Small intestine (tissue), 16 donors: ENCODE results near the gene KLK10. TPM values are rescaled to one million over a fixed set of nuclear protein-coding genes. Genes with fewer than 3 reads are reported as not detected.

Experiments
- DNase-seq, 2 donors: peaks; one replicate each; pipeline versions ENCODE4 v3.0.0 to v3.0.0-alpha.2; 2013
- FAIRE-seq: peaks from 2 replicates; lab custom pipeline; 2012; peaks lifted over from hg19 to GRCh38; lab: Jason Lieb, UNC
- H3K27ac ChIP-seq, 3 donors: one replicate each; pipeline ENCODE4 v1.5.1; 2013; ENCODE audit warnings: low read length in 2 of 3, mild to moderate bottlenecking in 2 of 3, control low read depth in 1 of 3, inconsistent platforms in 1 of 3, low read depth in 1 of 3, moderate library complexity in 1 of 3
- H3K27me3 ChIP-seq, 3 donors: one replicate each; pipeline ENCODE4 v1.6.1; 2013; ENCODE audit warnings: low read length in 3 of 3, inconsistent platforms in 1 of 3; ENCODE audit not compliant: control insufficient read depth in 3 of 3, insufficient read depth in 3 of 3
- H3K36me3 ChIP-seq, 3 donors: one replicate each; pipeline ENCODE4 v1.6.1; 2013; ENCODE audit warnings: low read length in 3 of 3, inconsistent platforms in 1 of 3, low read depth in 1 of 3, mild to moderate bottlenecking in 1 of 3, moderate library complexity in 1 of 3; ENCODE audit not compliant: control insufficient read depth in 3 of 3, insufficient read depth in 2 of 3
- H3K4me1 ChIP-seq, 3 donors: one replicate each; pipeline ENCODE4 v1.6.1; 2013; ENCODE audit warnings: low read length in 2 of 3, inconsistent platforms in 1 of 3, low read depth in 1 of 3, mild to moderate bottlenecking in 1 of 3, moderate library complexity in 1 of 3; ENCODE audit not compliant: control insufficient read depth in 3 of 3, insufficient read depth in 2 of 3
- H3K4me3 ChIP-seq, 3 donors: one replicate each; pipeline ENCODE4 v1.5.1; 2013; ENCODE audit warnings: low read length in 3 of 3, control low read depth in 1 of 3, inconsistent platforms in 1 of 3, low read depth in 1 of 3, mild to moderate bottlenecking in 1 of 3, moderate library complexity in 1 of 3
- H3K9me3 ChIP-seq, 2 donors: one replicate each; pipeline ENCODE4 v1.6.1; 2013; ENCODE audit warnings: low read depth in 1 of 2, low read length in 1 of 2; ENCODE audit not compliant: control insufficient read depth in 2 of 2, insufficient read depth in 1 of 2
- WGBS, 3 donors: extraction: QIAGEN DNeasy Blood & Tissue Kit; methylation state at CpG; one replicate each; pipeline ENCODE4 v1.1.7; 2013; 5-methylcytosine and 5-hydroxymethylcytosine counted together
- long read RNA-seq, 10 donors: transcript quantifications; one replicate each; lab custom pipeline, GENCODE V29; 2026
- polyA plus RNA-seq, 4 donors: library from polyadenylated mRNA; stranded (reverse) in 3 of 4; unstranded in 1 of 4; fragments of 200-250 nt in 3 of 4; fragments of 120-200 nt in 1 of 4; gene quantifications; one replicate each; pipeline versions ENCODE4 v1.2.1 to v1.2.3, GENCODE V29; 2013
- donor health status: healthy with polysubstance abuse.
- donor health status: control.
- donor health status: control.
- donor health status: Bipolar disorder and iron deficiency.
- donor health status: healthy.

KLK10 gene, protein sequence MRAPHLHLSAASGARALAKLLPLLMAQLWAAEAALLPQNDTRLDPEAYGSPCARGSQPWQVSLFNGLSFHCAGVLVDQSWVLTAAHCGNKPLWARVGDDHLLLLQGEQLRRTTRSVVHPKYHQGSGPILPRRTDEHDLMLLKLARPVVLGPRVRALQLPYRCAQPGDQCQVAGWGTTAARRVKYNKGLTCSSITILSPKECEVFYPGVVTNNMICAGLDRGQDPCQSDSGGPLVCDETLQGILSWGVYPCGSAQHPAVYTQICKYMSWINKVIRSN
- polyA plus RNA-seq: 1 to 10 TPM in 1 of 4 donors, under 1 TPM in 2, not detected in 1; 0.10 to 1.7 (median 0.81) TPM
- long read RNA-seq, donor 1: 0 reads
- long read RNA-seq, donor 2: 0 reads
- long read RNA-seq, donor 3: 0 reads
- long read RNA-seq, donor 4: 0 reads
- long read RNA-seq, donor 5: 0 reads
- long read RNA-seq, donor 6: 0 reads
- long read RNA-seq, donor 7: 0 reads
- long read RNA-seq, donor 8: 0 reads
- long read RNA-seq, donor 9: 0 reads
- long read RNA-seq, donor 10: 0 reads

DNA sequence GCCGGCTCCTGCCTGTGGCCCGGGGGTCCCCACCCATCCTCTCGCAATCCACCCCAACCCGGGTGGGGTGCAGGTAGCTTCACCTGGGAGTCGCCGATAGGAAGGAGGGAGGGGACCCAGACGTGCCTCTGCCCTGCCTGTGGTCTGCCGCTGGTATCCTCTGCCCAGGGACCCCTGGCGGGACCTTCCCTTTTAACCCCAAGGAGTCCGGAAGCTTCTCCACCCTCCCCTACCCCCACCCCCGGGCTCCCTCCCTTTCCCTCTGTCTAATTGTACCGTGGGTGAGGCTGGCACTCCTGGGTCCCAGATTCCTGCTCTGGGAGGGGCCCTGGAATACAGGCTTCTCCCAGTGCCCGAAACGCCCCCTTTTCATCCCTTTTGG is at the start of gene KLK10:
KLK10 (minus strand) TSS at position 166 of the 382 bp plus-strand sequence. CDS start 579 bp downstream, outside the sequence.
- FAIRE-seq: no peak
- Histone ChIP-seq H3K27ac (no peak within 1 kb of the TSS), H3K4me1 (no peaks in the 10 kb centered on the region), H3K36me3 (no peaks in the 10 kb centered on the region), H3K4me3 (no peak within 1 kb of the TSS), H3K9me3 (no peaks in the 10 kb centered on the region), H3K27me3 (peaks cover 9 to 47% (median 12%) of the 10 kb centered on the region in 3 donors)
- DNase-seq: no peak
- WGBS, 3 donors: 3 to 4% (median 4%) methylated on average over 13 to 14 of the region's 14 CpGs

DNA sequence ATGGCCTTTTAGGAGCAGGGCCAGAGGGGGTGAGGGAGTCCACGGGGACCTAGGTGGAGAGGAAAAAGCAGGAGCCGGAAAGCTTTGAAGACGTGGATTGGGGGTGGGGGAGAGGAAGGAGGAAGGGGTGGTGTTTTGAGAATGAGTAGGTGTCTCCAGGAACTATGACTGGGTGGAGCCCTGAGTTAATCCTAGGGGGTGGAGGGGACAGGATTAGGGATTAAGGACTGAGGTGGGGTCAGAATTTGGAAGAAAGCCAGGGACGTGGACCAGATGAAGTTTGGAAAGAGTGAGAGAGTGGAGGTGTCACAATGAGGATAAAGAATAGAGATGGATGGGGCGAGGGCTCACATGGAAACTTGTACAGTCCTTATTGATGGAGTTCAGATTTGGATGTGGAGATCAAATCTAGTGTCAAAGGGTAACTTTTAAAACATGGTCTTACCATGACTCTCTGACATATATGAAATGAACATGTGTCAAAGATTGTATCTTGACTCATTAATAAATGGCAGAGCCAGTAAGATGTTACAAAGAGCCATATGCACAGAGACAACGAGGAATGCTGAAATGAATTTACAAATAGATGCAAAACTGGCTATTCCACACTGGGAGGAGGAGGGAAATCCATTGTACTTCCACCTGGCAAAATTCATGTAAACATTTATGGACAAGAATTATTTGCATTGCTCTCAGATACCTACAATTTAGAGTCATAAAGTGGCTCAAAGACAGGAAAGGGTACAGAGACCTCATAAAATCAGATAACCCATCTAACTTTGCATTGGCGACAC is 47.1 kb upstream of the KLK10 start:
- H3K27ac ChIP-seq: no peak overlapping the region
- no peaks in the 10 kb centered on the region for H3K36me3 ChIP-seq
- DNase-seq (no peak), FAIRE-seq (no peak)
- no peaks in the 10 kb centered on the region for H3K4me1 ChIP-seq
- H3K27me3 ChIP-seq: peaks cover 0 to 12% (median 11%) of the 10 kb centered on the region in 3 donors
- no peak overlapping the region for H3K4me3 ChIP-seq
- H3K9me3 ChIP-seq: no peaks in the 10 kb centered on the region
- WGBS, 3 donors: 63 to 68% (median 66%) methylated on average over 7 of the region's 7 CpGs

DNA sequence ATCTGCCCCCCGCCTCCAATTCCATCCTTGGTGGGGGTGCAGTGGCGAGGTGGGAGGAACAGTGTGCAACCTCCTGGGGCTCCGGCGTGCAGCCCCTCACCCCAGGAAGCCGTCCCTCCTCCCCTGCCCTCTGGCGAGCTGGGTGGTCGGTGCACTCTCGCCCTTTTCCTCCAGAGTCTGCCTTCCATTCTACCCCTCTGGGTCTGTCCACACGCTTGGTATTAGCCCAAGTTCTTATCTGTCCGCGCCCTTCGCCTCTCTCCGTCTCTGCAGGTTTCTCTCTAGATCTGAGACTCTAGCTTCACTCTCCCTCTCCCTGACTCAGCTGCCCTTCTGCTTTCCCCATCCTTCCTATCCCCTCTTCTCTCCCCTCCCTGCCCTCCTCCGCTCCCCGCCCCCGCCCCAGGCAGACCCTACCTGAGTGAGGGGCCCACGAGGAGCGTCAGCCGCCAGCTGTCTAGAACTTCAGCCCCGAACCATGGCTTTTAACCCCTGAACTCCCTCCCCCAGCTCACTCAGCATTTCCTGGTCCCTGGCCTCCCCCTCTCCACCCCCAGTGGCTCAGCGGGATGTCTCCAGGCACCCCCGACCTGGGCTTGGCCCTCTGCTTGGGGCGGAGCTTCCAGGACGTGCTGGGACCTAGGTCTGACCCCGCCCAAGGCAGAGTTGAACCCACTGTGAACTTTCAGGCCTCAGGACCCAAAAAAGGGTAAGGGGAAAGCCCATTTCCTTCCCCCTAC is 45.9 kb upstream of the KLK10 start:
- DNase-seq (no peak), FAIRE-seq (no peak)

DNA sequence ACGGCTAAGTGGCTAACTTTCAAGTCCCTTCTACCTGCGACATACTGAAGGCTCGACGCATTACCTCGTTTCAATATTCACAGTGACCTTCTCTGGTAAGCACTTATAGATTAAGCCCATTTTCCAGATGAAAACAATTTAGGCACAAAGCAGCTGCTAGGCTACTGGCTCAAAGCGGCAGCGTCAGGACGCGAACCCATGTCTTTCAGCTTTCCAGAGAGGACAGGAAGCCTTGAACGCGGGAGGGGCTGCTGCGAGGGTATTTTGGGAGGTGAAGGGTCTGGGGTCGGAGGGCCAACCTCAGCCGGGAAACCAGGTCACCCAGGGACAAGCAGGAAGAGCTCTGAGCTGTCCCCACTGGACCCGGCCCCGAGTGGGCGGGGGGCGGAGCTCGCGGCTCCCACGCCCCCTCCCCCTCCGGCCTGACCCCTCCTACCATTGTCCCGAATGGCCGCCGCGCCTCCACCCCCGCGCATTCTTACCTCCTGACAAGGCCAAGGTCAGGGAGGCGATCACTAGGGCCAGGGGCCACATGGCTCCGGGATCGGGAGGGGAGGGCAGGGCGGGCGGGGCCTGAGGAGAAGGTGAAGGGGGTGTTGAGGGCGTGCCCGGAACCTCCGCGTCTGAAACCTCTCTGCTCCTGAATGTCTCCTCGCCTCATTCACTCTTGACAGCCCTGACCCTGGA is 45.2 kb upstream of the KLK10 start, which contains the start of gene KLK13:
KLK13 (minus strand) TSS at position 559 of the 687 bp plus-strand sequence; CDS start at position 534, 25 bp downstream.
- FAIRE-seq: no peak
- no peak within 1 kb of the TSS for H3K4me3 ChIP-seq
- 14 to 23% (median 18%) methylated on average over 35 to 38 of the region's 38 CpGs for WGBS, 3 donors
- peak in 1 of 2 donors; percentile 8 for DNase-seq
- H3K27me3 ChIP-seq: peaks cover 0 to 12% (median 11%) of the 10 kb centered on the region in 3 donors
- H3K4me1 ChIP-seq: no peaks in the 10 kb centered on the region
- no peaks in the 10 kb centered on the region for H3K36me3 ChIP-seq
- H3K9me3 ChIP-seq: no peaks in the 10 kb centered on the region
- no peak within 1 kb of the TSS for H3K27ac ChIP-seq

More for the DNA sequence above, 45.9 kb upstream of the KLK10 start:
- H3K27ac ChIP-seq: no peak overlapping the region
- WGBS, 3 donors: 8 to 12% (median 12%) methylated on average over 25 of the region's 25 CpGs
- H3K4me3 ChIP-seq: no peak overlapping the region
- no peaks in the 10 kb centered on the region for H3K36me3 ChIP-seq
- H3K9me3 ChIP-seq: no peaks in the 10 kb centered on the region
- peaks cover 0 to 12% (median 11%) of the 10 kb centered on the region in 3 donors for H3K27me3 ChIP-seq
- H3K4me1 ChIP-seq: no peaks in the 10 kb centered on the region

DNA sequence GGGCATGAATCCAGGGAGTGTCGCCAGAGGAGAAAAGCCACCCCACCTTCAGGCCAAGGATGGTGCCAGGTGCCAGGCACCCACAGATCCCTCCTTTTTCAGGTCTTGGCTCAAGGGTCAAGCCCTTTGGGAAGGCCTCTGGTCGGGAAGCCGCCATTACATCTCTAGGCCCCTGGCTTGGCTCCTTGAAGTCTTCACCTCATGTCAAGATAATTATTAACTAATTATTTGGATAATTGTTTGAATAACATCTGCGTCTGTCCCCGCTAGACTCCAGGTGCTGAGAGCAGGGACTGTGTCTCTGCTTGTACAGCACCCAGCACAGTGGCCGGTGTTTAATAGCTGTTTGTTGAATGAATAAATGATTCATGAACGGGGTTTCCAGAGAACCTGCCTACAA is 44.2 kb upstream of the KLK10 start:
- Histone ChIP-seq H3K4me1 (no peaks in the 10 kb centered on the region), H3K9me3 (no peaks in the 10 kb centered on the region), H3K27me3 (peaks cover 0 to 12% (median 11%) of the 10 kb centered on the region in 3 donors), H3K4me3 (no peak overlapping the region), H3K36me3 (no peaks in the 10 kb centered on the region), H3K27ac (no peak overlapping the region)
- no peak for FAIRE-seq
- 40 to 76% (median 51%) methylated on average over 7 of the region's 7 CpGs for WGBS, 3 donors
- DNase-seq: no peak

DNA sequence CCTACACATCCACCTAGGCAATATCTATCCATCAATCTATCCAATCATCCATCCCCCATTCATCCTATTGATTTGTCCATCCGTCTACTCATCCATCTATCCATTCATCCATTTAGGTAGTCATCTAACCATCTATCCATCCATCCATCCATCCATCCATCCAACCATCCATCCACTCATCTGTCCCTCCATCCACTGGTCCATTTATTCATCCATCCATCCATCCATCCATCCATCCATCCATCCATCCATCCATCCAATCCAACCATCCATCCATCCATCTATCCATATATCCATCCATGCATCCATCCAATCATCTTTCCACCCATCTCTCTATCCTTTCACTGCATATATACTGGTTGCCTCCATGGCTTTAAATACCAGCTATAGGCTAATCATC is 41.5 kb upstream of the KLK10 start:
- FAIRE-seq: no peak
- Histone ChIP-seq H3K4me3 (no peak overlapping the region), H3K36me3 (no peaks in the 10 kb centered on the region), H3K9me3 (no peaks in the 10 kb centered on the region), H3K27ac (no peak overlapping the region), H3K4me1 (no peaks in the 10 kb centered on the region), H3K27me3 (peaks cover 2 to 12% (median 7%) of the 10 kb centered on the region in 3 donors)
- no peak for DNase-seq
- WGBS, 3 donors: 0 to 40% (median 0%) methylated on average over 1 of the region's 1 CpG

DNA sequence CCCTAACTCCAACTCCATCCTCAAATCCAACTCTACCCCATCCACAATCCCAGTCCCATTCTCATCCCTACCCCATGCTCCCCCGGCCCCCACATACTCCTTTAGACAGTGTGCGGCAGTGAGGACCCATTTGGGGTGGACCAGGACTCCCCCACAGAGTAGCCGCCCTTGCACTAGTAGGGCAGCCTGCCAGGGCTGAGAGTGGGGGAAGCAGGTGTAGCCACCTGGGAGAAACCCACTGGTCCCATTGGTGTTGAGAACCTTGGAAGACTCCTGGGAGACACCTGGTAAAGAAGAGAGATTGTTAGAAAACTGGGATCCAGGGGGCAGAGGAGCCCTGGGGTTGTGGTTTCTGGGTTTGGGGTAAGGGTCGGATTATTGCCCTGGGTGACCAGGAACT is 40.8 kb upstream of the KLK10 start:
- Histone ChIP-seq H3K4me3 (no peak overlapping the region), H3K9me3 (no peaks in the 10 kb centered on the region), H3K36me3 (no peaks in the 10 kb centered on the region), H3K27ac (no peak overlapping the region), H3K4me1 (no peaks in the 10 kb centered on the region), H3K27me3 (peaks cover 2 to 7% (median 6%) of the 10 kb centered on the region in 3 donors)
- WGBS, 3 donors: 58 to 65% (median 63%) methylated on average over 4 of the region's 4 CpGs
- DNase-seq (no peak), FAIRE-seq (no peak)
